Karpas-422 (cell line): ENCODE results near the gene LSM2. TPM values are rescaled to one million over a fixed set of nuclear protein-coding genes. Genes with fewer than 3 reads are reported as not detected.
A peak's percentile ranks its signal among the peaks of the same experiment; 100 is the strongest.
"Not testable (repeated sequence)": the region's sequence is repeated elsewhere in the genome, so short reads cannot be mapped to it uniquely, and the experiment has no call there.

ENCODE experiments used
- DNase-seq: peaks from one replicate; pipeline ENCODE4 v3.0.0-alpha.2; 2015
- H2AFZ ChIP-seq: fragments of 200-600 bp; sonication (generic); 2 replicates; pipeline ENCODE4 v1.6.1; 2014; ENCODE audit warnings: antibody characterized with exemption, low read length, mixed read lengths
- H3K27ac ChIP-seq: fragments of 200-600 bp; sonication (generic); 2 replicates; pipeline ENCODE4 v1.5.1; 2014; ENCODE audit warnings: mild to moderate bottlenecking, low read length, moderate library complexity
- H3K27me3 ChIP-seq: fragments of 200-600 bp; sonication (generic); 2 replicates; pipeline ENCODE4 v1.6.1; 2014; ENCODE audit warnings: low read length, mixed read lengths
- H3K36me3 ChIP-seq: fragments of 200-600 bp; sonication (generic); 2 replicates; pipeline ENCODE4 v1.6.1; 2014; ENCODE audit warnings: low read length, mixed read lengths; ENCODE audit not compliant: insufficient read depth
- H3K4me1 ChIP-seq: fragments of 200-600 bp; sonication (generic); 2 replicates; pipeline ENCODE4 v1.6.1; 2014; ENCODE audit warnings: mild to moderate bottlenecking, low read length, mixed read lengths
- H3K4me2 ChIP-seq: fragments of 200-600 bp; sonication (generic); 2 replicates; pipeline ENCODE4 v1.6.1; 2014; ENCODE audit warnings: low read length, low read depth, mild to moderate bottlenecking; ENCODE audit not compliant: poor library complexity, severe bottlenecking
- H3K4me3 ChIP-seq: fragments of 200-600 bp; sonication (generic); 2 replicates; pipeline ENCODE4 v1.5.1; 2014; ENCODE audit warnings: mild to moderate bottlenecking, antibody characterized with exemption, low read length, mixed read lengths
- H3K79me2 ChIP-seq: fragments of 200-600 bp; sonication (generic); 2 replicates; pipeline ENCODE4 v1.6.1; 2014; ENCODE audit warnings: mild to moderate bottlenecking, low read length, mixed read lengths
- H3K9ac ChIP-seq: fragments of 200-600 bp; sonication (generic); 2 replicates; pipeline ENCODE4 v1.6.0; 2014; ENCODE audit warnings: low read length
- H3K9me2 ChIP-seq: fragments of 200-600 bp; sonication (generic), shearing (Covaris generic); replicated peaks from 2 replicates; pipeline ENCODE4 v1.6.0; 2014; ENCODE audit warnings: mild to moderate bottlenecking, low read length, moderate library complexity; ENCODE audit not compliant: insufficient read depth
- H3K9me3 ChIP-seq: fragments of 300-700, 200-600 bp; sonication (generic); 2 replicates; pipeline ENCODE4 v1.6.1; 2014; ENCODE audit warnings: low read length, mixed read lengths
- H4K20me1 ChIP-seq: fragments of 200-600 bp; sonication (generic); 2 replicates; pipeline ENCODE4 v1.6.1; 2014; ENCODE audit warnings: mild to moderate bottlenecking, antibody characterized with exemption, low read length, low read depth; ENCODE audit not compliant: insufficient read depth
- total RNA-seq: library from RNA; depleted of rRNA; stranded (reverse); fragments of >200 nt; shearing (Covaris generic); gene quantifications from 2 replicates; pipeline ENCODE4 v1.2.3, GENCODE V29; 2014; ENCODE audit warnings: low replicate concordance

The LSM2 gene
- total RNA-seq, 1 experiment from 2014 or later, result 57.4 TPM

- H4K20me1 ChIP-seq, result no peaks in the 10 kb centered on the region
- H3K4me1 ChIP-seq, result peaks cover 22% of the 10 kb centered on the region
- H3K9me2 ChIP-seq, result no peaks in the 10 kb centered on the region
- no peaks in the 10 kb centered on the region for H3K27me3 ChIP-seq
- no peak overlapping the region for H3K4me3 ChIP-seq
- no peak overlapping the region for H3K4me2 ChIP-seq
- H3K9me3 ChIP-seq, result no peaks in the 10 kb centered on the region
- no peaks in the 10 kb centered on the region; the same call in 1 of the 2 replicates for H3K36me3 ChIP-seq
- H2AFZ ChIP-seq, result no peak overlapping the region
- DNase-seq, result no peak
- H3K9ac ChIP-seq, result no peak overlapping the region
- peaks cover 28% of the 10 kb centered on the region for H3K79me2 ChIP-seq
- H3K27ac ChIP-seq, result no peak overlapping the region
These were observed 9.8 kb downstream of the LSM2 start for GRCh38 chr6:31796993-31797385.

- Histone ChIP-seq H3K4me1 (peaks cover 26% of the 10 kb centered on the region), H3K79me2 (peaks cover 30% of the 10 kb centered on the region)
- DNase-seq, result peak; percentile 95
These were observed 11.0 kb downstream of the LSM2 start, which contains the start of gene VARS1 for GRCh38 chr6:31795616-31796298. TSS of gene VARS1 (minus strand) at chr6:31795752. CDS start at chr6:31795217, 535 bp downstream.

GRCh38 chr6:31794866-31795615 is 11.7 kb downstream of the LSM2 start:
- Histone ChIP-seq H4K20me1 (no peaks in the 10 kb centered on the region), H3K27ac (peak overlapping the region; percentile 73), H3K9me2 (no peaks in the 10 kb centered on the region), H3K4me1 (peaks cover 33% of the 10 kb centered on the region), H3K4me2 (peak overlapping the region; percentile 80), H3K79me2 (peaks cover 33% of the 10 kb centered on the region), H2AFZ (0 out of 2 replicates have a peak overlapping the region, but pooled peaks have one; percentile 7), H3K27me3 (no peaks in the 10 kb centered on the region), H3K36me3 (peaks cover 7% of the 10 kb centered on the region; the same call in 1 of the 2 replicates), H3K9ac (peak overlapping the region; percentile 98), H3K9me3 (no peaks in the 10 kb centered on the region), H3K4me3 (peak overlapping the region; percentile 95)
- no peak for DNase-seq

More at GRCh38 chr6:31795616-31796298, 11.0 kb downstream of the LSM2 start, which contains the start of gene VARS1:
- Histone ChIP-seq H4K20me1 (no peaks in the 10 kb centered on the region), H3K27ac (peak within 1 kb of the TSS; percentile 73), H3K9ac (peak within 1 kb of the TSS; percentile 98), H3K36me3 (peaks cover 1% of the 10 kb centered on the region; the same call in 1 of the 2 replicates), H3K4me3 (peak within 1 kb of the TSS; percentile 95), H3K4me2 (peak within 1 kb of the TSS; percentile 80), H3K9me3 (no peaks in the 10 kb centered on the region), H3K9me2 (no peaks in the 10 kb centered on the region), H2AFZ (peak within 1 kb of the TSS; percentile 61; the same call in 1 of the 2 replicates), H3K27me3 (no peaks in the 10 kb centered on the region)

- peak; percentile 66 for DNase-seq
- 0 out of 2 replicates have a peak overlapping the region, but pooled peaks have one; percentile 7 for H2AFZ ChIP-seq
These were observed 12.4 kb downstream of the LSM2 start for GRCh38 chr6:31794294-31794865.

GRCh38 chr6:31793927-31794245 is 12.9 kb downstream of the LSM2 start:
- not testable (repeated sequence) for H4K20me1 ChIP-seq, DNase-seq, H3K9me3 ChIP-seq, H3K27me3 ChIP-seq, H2AFZ ChIP-seq, H3K9me2 ChIP-seq
- peak overlapping the region; percentile 73 for H3K27ac ChIP-seq
- peak overlapping the region; percentile 80 for H3K4me2 ChIP-seq
- H3K9ac ChIP-seq, result peak overlapping the region; percentile 98
- H3K4me1 ChIP-seq, result peaks cover 43% of the 10 kb centered on the region
- peaks cover 13% of the 10 kb centered on the region; the same call in 1 of the 2 replicates for H3K36me3 ChIP-seq
- H3K4me3 ChIP-seq, result peak overlapping the region; percentile 95
- peaks cover 38% of the 10 kb centered on the region for H3K79me2 ChIP-seq

More at GRCh38 chr6:31794294-31794865, 12.4 kb downstream of the LSM2 start:
- no peaks in the 10 kb centered on the region for H3K9me2 ChIP-seq
- H3K9ac ChIP-seq, result peak overlapping the region; percentile 98
- peaks cover 9% of the 10 kb centered on the region; the same call in 1 of the 2 replicates for H3K36me3 ChIP-seq
- H3K27ac ChIP-seq, result peak overlapping the region; percentile 73
- H3K4me3 ChIP-seq, result peak overlapping the region; percentile 95
- no peaks in the 10 kb centered on the region for H4K20me1 ChIP-seq
- H3K79me2 ChIP-seq, result peaks cover 33% of the 10 kb centered on the region
- peak overlapping the region; percentile 80 for H3K4me2 ChIP-seq
- H3K4me1 ChIP-seq, result peaks cover 38% of the 10 kb centered on the region
- no peaks in the 10 kb centered on the region for H3K27me3 ChIP-seq
- no peaks in the 10 kb centered on the region for H3K9me3 ChIP-seq

- Histone ChIP-seq H2AFZ (no peak overlapping the region), H3K79me2 (peaks cover 38% of the 10 kb centered on the region), H3K4me3 (no peak overlapping the region), H3K4me2 (no peak overlapping the region), H3K36me3 (peaks cover 14% of the 10 kb centered on the region; the same call in 1 of the 2 replicates), H3K27ac (no peak overlapping the region), H3K27me3 (no peaks in the 10 kb centered on the region), H3K4me1 (peaks cover 44% of the 10 kb centered on the region), H3K9me3 (no peaks in the 10 kb centered on the region), H3K9me2 (no peaks in the 10 kb centered on the region), H4K20me1 (no peaks in the 10 kb centered on the region), H3K9ac (no peak overlapping the region; the same call in 1 of the 2 replicates)
- no peak for DNase-seq
These were observed 14.0 kb downstream of the LSM2 start for GRCh38 chr6:31792761-31793171.

GRCh38 chr6:31792090-31792374 is 14.7 kb downstream of the LSM2 start:
- Histone ChIP-seq H3K27ac (no peak overlapping the region), H3K4me1 (peaks cover 44% of the 10 kb centered on the region), H4K20me1 (no peaks in the 10 kb centered on the region), H3K36me3 (peaks cover 14% of the 10 kb centered on the region; the same call in 1 of the 2 replicates), H3K79me2 (peaks cover 38% of the 10 kb centered on the region), H3K9me3 (no peaks in the 10 kb centered on the region), H3K4me3 (no peak overlapping the region), H3K9ac (no peak overlapping the region), H3K27me3 (no peaks in the 10 kb centered on the region), H3K4me2 (no peak overlapping the region), H3K9me2 (no peaks in the 10 kb centered on the region), H2AFZ (no peak overlapping the region)
- DNase-seq, result no peak
